SH-SY5Y (cell line): ENCODE measurements around the gene CKM.

Experiments
- GATA2 ChIP-seq: IDR thresholded peaks from 2 replicates; pipeline ENCODE4 v1.6.1; 2011; ENCODE audit warnings: mild to moderate bottlenecking, low read depth, low read length
- GATA3 ChIP-seq: IDR thresholded peaks from 2 replicates; pipeline ENCODE4 v1.6.1; 2011; ENCODE audit warnings: low read depth, mild to moderate bottlenecking, low read length, moderate library complexity

The CKM gene

DNA sequence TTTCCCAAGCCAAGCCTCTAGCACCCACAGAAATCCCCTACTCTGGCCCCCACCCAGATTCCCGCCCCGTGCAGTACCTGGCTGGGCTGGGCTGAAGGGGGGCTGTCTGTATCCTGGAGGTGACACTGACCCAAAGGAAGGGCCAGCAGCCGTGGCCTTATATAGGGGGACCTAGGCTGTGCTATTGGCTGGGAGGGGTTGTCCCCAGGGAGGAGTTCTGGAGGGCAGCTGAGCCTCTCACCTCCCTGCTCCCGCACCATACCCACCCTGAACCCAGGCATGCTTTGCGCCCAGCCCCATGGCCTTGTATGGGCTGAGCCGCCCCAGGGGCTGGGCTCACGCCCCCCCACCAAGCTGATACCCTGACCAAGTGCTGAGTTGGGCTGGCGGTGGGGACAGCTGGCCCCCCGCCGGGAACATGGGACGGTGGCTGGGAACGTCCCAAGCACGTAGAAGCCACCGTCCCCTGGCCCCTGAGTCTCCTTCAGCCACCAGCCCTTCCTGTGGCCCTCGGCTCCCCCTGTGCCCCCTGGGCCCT, at the start of gene CKM:
Gene CKM, minus strand, starts transcription at position 132 of the 538 bp plus-strand sequence. CDS start 3,162 bp downstream, outside the sequence.
- TF ChIP-seq GATA2 = no peak
- TF ChIP-seq GATA3 = no peak

- TF ChIP-seq GATA2 (no peak), GATA3 (no peak)
Measured at GRCh38 chr19:45370410-45371204, 47.9 kb upstream of the CKM start, which contains the start of gene ERCC2. Gene ERCC2, minus strand, starts transcription at chr19:45370573. Its CDS starts 33 bp downstream, at chr19:45370540.

DNA sequence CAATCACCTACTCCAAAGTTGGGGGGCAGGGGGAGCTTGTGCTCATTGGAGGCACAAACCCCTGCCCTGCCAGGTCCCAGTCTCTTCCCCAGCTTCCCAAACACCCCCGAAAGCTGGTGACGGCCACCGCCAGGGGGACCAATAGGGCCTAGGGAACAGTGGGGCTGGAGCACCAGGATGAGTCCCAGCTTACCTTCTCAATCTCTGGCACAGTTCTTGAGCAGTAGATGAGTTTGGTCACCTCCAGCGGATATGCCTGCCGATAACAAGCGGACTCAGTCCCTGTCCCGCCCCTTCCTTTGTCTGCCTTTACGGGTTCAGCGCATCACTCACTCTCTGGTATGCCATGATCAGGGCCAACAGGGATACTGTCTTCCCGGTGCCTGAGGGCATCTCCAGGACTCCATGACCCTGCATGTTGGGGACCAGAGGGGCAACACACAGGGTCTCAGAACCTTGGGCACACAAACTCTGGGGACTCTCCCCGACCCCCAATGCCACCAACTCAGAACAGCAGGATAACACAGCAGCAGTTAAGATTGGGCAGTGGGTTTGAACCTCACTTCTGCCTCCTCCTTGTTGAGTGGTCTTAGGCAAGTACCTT, 46.2 kb upstream of the CKM start:
- no peak for TF ChIP-seq GATA2
- no peak for TF ChIP-seq GATA3

DNA sequence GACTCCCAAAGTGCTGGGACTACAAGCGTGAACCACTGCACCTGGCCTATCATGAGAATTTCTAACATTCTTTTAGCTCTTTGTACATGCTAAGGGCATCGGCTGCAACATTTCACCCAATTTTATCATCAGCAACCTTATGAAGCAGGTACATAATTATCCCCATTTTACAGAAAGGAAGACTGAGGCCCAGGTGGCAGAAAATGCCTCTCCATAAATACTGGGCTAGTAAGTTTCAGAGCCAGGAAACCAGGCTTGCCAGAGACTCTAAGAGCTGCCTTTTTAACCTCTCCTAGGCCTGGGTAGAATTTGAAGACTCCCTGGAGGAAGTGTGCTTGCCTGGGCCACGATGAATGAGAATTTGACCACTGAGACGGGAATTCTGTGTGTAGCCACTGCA, 45.5 kb upstream of the CKM start:
- no peak for TF ChIP-seq GATA2
- no peak for TF ChIP-seq GATA3

DNA sequence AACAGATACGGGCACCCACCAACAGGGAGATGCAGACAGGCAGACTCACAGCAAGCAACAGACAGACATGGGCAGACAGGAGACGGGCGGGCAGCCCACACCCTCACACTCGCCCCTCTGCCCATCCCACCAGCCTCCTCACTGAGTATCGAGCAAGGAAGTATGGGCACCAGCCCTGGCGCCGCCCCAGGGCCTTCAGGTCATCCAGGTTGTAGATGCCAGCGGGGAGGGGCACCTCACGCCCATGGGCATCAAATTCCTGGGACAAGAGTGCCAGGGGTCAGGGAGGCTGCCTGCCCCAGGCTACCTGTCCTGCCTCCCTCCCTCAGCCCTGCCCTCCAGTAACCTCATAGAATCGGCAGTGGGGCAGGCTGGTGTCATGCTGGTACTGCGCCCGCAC, 42.0 kb upstream of the CKM start:
- TF ChIP-seq GATA3 (no peak), GATA2 (no peak)

DNA sequence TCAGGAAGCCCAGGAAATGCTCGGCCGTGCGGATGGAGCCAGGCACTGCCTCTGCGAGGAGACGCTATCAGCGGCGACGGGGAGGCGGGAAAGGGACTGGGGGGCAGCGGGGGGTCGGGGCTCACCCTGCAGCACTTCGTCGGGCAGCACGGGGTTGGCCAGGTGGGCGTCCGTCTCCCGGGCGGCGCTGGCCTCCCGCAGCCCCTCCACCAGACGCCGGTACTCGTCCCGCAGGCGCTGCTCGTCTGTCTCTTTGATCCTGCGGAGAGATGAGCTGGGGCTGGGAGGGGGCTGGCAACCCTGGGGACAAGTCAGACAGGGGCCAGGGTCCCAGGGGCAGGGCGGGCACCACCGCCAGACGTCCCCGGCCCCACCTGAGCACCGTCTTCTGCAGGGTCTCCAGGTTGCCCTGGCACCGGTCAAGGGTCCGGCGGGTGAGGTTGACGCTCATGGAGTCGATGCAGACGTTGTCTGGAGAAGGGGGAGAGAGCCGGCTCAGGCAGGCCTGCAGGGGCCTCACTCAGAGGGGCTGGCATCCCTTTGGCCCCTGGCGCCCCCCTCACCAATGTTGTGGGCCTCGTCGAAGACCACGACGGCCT, 41.3 kb upstream of the CKM start:
- TF ChIP-seq GATA3 (no peak), GATA2 (no peak)

DNA sequence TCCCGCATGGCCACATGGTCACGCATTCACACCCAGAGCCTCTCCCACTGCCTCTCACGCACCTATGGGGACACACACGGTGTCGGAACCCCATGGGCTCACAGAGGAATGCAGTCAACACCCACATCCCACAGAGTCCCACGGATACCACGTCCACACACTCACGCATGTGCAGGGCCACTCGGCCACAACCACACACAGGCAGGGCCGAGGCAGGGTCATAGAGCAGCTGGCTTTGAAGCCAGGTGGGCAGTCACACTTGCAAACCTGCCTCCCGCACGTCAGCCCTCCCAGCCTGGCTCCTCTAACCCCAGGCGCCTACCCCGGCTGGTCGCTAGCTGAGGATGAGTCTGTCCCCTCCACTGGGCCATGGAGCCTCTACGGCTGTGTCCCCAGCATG, 39.6 kb upstream of the CKM start:
- TF ChIP-seq GATA2 (no peak), GATA3 (no peak)

DNA sequence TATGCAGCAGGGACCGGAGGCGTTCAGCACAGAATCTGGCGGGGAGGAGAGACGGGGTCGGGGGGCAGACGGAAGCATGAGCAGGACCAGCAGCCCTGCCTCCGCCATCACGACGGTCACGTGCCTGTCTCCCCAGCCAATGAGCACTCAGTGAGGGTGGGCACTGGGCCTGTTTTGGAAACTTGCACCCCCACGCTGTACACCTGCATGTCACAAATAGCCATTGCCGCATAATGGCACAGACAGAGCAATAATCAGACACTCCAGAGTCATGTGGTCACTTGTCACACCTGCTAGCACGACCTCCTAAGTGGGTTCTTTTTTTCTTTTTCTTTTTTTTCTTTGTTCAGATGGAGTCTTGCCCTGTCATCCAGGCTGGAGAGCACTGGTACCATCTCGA, 38.9 kb upstream of the CKM start:
- no peak for TF ChIP-seq GATA2
- no peak for TF ChIP-seq GATA3

DNA sequence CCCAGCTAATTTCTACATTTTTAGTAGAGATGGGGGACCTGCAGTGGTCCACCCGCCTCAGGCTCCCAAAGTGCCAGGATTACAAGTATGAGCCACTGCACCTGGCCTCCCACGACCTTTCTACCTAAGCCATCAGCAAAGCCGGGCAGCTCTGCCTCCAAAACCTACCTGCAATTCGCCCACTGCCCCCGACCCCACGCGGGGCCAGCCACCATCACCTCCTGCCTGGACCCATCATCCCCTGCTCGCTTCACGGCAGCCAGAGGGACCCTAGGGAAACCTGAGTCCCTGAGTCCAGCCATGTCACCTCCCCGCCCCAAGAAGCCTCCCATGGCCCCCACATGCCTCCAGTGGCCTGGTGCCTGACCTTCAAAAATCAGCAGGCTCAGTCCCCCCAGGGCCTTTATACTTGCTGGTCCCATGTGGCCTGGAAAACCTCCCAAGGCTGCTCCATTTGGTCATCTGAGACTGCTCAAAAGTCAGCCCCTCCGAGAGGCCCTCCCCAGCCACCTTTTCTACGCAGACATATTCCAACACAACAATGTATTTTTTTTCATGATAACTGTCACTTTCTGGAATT, 35.6 kb upstream of the CKM start:
- TF ChIP-seq GATA3 = no peak
- no peak for TF ChIP-seq GATA2

GRCh38 chr19:45357445-45357783, 34.7 kb upstream of the CKM start:
- no peak for TF ChIP-seq GATA3
- no peak for TF ChIP-seq GATA2

DNA sequence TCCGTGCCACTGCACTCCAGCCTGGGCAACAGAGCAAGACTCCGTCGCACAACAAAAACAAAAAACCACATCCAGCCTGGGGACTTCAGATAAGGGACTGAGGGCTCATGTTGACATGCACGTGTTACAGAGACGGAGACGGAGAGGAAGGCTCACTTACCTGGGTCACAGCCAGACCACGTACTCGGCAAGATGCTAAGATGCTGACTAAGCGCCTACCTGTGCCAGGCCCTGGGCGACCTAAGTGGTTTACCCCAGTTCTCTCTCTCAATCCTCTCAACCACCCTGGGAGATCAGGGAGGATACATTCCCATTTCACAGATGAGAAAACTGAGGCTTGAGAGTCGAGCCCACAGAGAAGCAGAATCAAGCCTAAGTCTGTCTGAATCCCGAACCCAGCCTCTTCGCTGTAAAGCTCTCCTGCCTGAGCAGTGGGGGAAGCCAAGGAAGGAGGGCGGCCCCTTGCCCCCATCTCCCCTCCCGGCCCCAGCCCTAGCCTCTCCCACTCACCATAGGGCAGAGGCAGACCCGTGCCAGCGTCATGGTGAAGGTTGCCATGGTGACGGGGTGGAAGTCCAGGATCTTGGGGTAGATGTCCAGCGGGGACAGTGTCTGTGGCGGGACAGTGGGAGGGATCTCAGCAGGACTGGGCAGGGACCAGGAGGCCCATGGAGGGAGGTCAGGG, 34.2 kb upstream of the CKM start:
- TF ChIP-seq GATA3 (no peak), GATA2 (no peak)

GRCh38 chr19:45355910-45356309, 33.2 kb upstream of the CKM start:
- no peak for TF ChIP-seq GATA2
- no peak for TF ChIP-seq GATA3

- TF ChIP-seq GATA2 (no peak), GATA3 (no peak)
Measured at GRCh38 chr19:45355402-45355801, 32.7 kb upstream of the CKM start.

GRCh38 chr19:45354241-45354842, 31.7 kb upstream of the CKM start:
- TF ChIP-seq GATA2 (no peak), GATA3 (no peak)
